Measurements from ENCODE around the gene FAM13C.
"Not testable (repeated sequence)": the region's sequence is repeated elsewhere in the genome, so short reads cannot be mapped to it uniquely, and the experiment has no call there.

FAM13C gene

GRCh38 chr10:59234194-59234593, 128.2 kb downstream of the FAM13C start:
- no peak for DNase-seq (ENCODE audit: low spot score)

- DNase-seq (ENCODE audit: low spot score) = no peak
Observed at GRCh38 chr10:59229441-59229840, 132.9 kb downstream of the FAM13C start.

- no peak for DNase-seq (ENCODE audit: low spot score)
Observed at GRCh38 chr10:59227136-59227673, 135.1 kb downstream of the FAM13C start.

- no peak for DNase-seq (ENCODE audit: low spot score)
Observed at GRCh38 chr10:59225211-59225610, 137.1 kb downstream of the FAM13C start.

GRCh38 chr10:59223597-59223996, 138.8 kb downstream of the FAM13C start:
- not testable (repeated sequence) for DNase-seq (ENCODE audit: low spot score)

GRCh38 chr10:59222788-59223187, 139.6 kb downstream of the FAM13C start:
- no peak for DNase-seq (ENCODE audit: low spot score)

GRCh38 chr10:59216178-59216869, 146.0 kb downstream of the FAM13C start:
- no peak for DNase-seq (ENCODE audit: low spot score)

GRCh38 chr10:59214160-59214559, 148.2 kb downstream of the FAM13C start:
- no peak for DNase-seq (ENCODE audit: low spot score)

GRCh38 chr10:59212301-59212798, 150.0 kb downstream of the FAM13C start:
- DNase-seq (ENCODE audit: low spot score) = no peak

GRCh38 chr10:59206204-59206720, 156.1 kb downstream of the FAM13C start:
- no peak for DNase-seq (ENCODE audit: low spot score)
